Measurements from ENCODE around the gene LRRTM4.

- TF ChIP-seq CTCF (IDR thresholded peaks at IDR 0.05; ENCODE audit: low read depth, low read length) (no peak), EZH2phosphoT487 (IDR thresholded peaks at IDR 0.05; ENCODE audit: low read depth) (no peak)
Measured at GRCh38 chr2:77147153-77147552, 375.0 kb downstream of the LRRTM4 start.

All from OCI-LY3 (cell line).